GM21526 (cell line): ENCODE data around the gene ACMSD.
"Not testable (repeated sequence)": the region's sequence is repeated elsewhere in the genome, so short reads cannot be mapped to it uniquely, and the experiment has no call there.

Experiments
- ATAC-seq: cut with Tn5 transposase; IDR thresholded peaks from one replicate; pipeline ENCODE4 v1.9.1; 2021; ENCODE audit warnings: moderate library complexity; ENCODE audit not compliant: unreplicated experiment, low FRiP score

Gene ACMSD

GRCh38 chr2:134846213-134846612 lies 7.8 kb downstream of the ACMSD start:
- ATAC-seq: no peak

- ATAC-seq: not testable (repeated sequence)
Measured at GRCh38 chr2:134847582-134847981, 9.2 kb downstream of the ACMSD start.

GRCh38 chr2:134852518-134852917 lies 14.1 kb downstream of the ACMSD start:
- no peak for ATAC-seq

GRCh38 chr2:134855709-134856108 lies 17.3 kb downstream of the ACMSD start:
- no peak for ATAC-seq

GRCh38 chr2:134858245-134858644 lies 19.8 kb downstream of the ACMSD start:
- ATAC-seq: no peak

- ATAC-seq: no peak
Measured at GRCh38 chr2:134861173-134861572, 22.8 kb downstream of the ACMSD start.

GRCh38 chr2:134862069-134862468 lies 23.7 kb downstream of the ACMSD start:
- no peak for ATAC-seq

GRCh38 chr2:134862674-134863073 lies 24.3 kb downstream of the ACMSD start:
- ATAC-seq: no peak

- ATAC-seq: no peak
Measured at GRCh38 chr2:134863446-134863845, 25.0 kb downstream of the ACMSD start.

GRCh38 chr2:134865067-134865787 lies 26.8 kb downstream of the ACMSD start:
- ATAC-seq: no peak

- no peak for ATAC-seq
Measured at GRCh38 chr2:134866498-134867099, 28.2 kb downstream of the ACMSD start.

- no peak for ATAC-seq
Measured at GRCh38 chr2:134869946-134870736, 31.7 kb downstream of the ACMSD start.

GRCh38 chr2:134873152-134873551 lies 34.7 kb downstream of the ACMSD start:
- ATAC-seq: no peak

- ATAC-seq: no peak
Measured at GRCh38 chr2:134875309-134875708, 36.9 kb downstream of the ACMSD start.

- no peak for ATAC-seq
Measured at GRCh38 chr2:134882773-134883172, 44.4 kb downstream of the ACMSD start.

GRCh38 chr2:134883552-134884293 lies 45.3 kb downstream of the ACMSD start:
- ATAC-seq: no peak

GRCh38 chr2:134884435-134884834 lies 46.0 kb downstream of the ACMSD start:
- ATAC-seq: no peak

- no peak for ATAC-seq
Measured at GRCh38 chr2:134892282-134893035, 54.0 kb downstream of the ACMSD start.

GRCh38 chr2:134897932-134898331 lies 59.5 kb downstream of the ACMSD start:
- no peak for ATAC-seq

- ATAC-seq: no peak
Measured at GRCh38 chr2:134899204-134899603, 60.8 kb downstream of the ACMSD start.
